LoVo (cell line): ENCODE measurements around the gene GTF3C2.

Experiments
- DNase-seq: peaks from one replicate; pipeline ENCODE4 v3.0.0-alpha.2; 2016; ENCODE audit warnings: low spot score

Gene GTF3C2

DNA sequence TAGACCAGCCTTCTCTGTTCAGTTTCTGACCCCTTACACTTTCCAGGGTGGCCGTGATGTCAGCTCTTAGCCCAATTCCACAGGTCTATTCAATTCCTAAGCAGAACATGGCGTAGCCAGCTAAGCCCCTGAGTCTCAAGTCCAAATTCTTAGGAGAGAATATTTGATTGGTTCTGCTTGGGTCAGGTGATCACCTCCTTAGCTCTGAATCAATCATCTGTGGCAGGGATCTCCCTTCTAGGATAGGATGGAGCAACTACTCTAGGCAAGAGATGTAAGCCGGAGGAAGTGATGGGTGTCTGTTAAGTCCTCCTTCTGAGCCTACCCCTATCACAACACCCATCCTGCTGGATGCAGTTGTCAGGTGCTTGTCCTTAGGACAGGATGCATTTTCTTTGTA is 59.4 kb downstream of the GTF3C2 start:
- no peak for DNase-seq

DNA sequence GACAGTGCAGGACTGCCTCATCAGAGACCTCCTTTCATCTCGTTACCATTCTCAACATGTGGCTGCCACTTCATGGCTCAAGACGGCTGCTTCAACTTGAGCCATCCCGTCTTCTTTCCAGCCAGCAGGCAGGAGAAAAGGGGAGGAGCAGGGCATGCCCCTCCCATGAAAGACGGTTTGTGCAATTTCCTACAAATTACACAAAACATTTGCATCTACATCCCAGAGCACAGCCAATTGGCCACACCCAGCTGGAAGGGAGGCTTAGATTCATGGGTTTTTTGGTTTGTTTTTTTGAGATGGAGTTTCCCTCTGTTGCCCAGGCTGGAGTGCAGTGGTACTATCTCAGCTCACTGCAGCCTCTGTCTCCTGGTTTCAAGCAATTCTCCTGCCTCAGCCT is 60.1 kb downstream of the GTF3C2 start:
- no peak for DNase-seq

DNA sequence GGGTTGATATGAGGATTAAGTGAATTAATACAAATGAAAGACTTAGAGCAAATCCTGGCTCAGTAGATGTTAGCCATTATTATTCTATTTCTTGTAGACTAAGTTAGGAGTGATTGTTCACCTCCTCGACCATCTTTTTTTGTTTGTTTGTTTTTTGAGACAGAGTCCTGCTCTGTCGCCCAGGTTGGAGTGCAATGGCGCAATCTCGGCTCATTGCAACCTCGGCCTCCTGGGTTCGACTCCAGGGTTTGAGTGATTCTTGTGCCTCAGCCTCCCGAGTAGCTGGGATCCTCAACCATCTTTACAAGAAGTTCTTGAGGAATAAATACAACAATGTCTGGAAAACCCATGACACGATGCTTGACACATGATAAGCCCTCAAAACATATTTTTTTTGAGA is 61.6 kb downstream of the GTF3C2 start:
- DNase-seq = no peak

DNA sequence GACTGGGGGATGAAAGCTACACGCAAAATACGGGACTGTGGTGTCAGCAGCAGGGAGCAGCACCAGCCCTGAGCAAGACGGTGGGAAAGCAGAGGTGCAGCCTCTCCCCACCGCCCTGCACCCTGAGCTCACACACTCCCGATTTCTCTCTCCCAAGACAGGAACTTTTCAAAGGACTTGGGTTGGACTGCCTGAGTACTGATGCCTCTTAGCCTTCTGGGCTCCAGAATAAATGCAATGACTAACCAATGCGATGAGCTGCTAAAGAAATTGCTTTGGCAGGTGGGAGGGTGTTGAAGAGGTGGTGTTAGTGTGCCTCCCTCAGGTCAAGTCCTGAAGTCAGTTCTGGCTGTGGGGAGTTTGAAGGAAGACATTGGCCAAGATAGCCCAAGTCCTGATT is 64.7 kb downstream of the GTF3C2 start:
- no peak for DNase-seq

DNA sequence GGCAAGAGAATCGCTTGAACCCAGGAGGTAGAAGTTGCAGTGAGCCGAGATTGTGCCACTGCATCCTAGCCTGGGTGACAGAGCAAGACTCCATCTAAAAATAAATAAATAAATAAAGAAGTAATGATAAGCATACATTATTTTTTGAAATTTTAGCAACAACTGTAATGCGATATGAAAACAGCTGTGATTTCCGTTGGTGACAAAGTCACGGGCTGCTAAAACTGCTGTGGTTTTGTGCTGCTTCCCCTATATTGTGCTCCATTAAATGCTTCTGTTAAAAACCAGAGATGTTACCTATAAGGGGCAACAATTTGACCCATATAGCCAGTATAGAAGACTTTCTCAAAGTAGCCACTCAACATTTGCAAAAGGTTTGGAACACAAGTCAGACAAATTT is 66.0 kb downstream of the GTF3C2 start:
- no peak for DNase-seq

DNA sequence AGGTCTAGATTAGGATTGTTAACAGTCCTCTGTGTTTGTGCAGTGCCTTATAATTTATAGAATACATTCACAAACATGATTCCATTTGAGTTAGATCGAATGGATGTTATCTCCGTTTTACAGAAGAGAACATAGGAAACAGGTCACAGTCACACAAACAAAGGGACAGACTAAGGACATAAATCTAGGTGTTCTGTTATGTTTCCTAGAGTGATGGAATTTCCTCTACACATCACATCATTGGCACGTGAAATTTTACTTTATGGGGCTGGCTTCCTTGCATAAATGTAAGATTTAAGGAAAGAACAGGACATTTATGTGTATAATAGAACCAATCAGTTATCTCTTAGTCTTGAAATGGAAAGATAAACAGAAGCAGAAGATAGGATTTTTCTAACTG is 68.0 kb downstream of the GTF3C2 start:
- DNase-seq = no peak

DNA sequence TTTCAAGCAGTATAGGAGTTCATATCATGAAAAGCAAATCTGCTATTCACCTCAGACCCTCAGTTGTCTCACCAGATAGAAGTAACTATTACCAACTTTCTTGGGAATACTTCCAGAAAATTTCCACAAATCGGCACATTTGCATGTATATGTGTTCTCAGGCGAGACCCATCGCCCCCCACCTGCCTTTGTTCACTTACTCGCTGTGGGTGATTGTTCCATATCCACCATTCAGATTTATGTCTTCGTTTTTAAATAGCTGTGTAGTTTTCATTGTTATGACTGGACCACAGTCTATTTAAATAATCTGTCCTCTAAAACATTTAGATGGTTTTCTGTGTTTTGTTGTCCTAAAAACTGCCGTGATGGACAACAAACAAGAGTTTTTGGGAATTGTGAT is 71.1 kb downstream of the GTF3C2 start:
- DNase-seq = no peak

DNA sequence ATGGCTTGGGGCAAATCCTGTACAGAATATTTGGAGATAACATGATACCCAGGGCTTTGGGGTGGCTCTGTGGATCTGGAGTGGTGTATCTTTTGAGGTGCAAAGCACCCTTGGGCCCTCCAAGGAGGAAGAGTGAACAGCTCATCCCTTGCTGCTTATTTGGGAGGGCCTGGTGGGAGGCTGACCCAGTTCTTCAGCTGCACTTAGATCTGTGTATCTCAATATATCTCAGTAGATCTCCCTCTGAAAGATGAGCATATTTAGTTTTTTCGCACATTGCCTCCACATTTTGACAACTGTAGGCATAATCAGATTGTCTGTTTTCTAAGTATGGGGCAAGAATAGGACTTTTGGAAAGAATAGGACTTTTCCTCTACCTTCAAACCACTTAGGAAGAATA is 71.6 kb downstream of the GTF3C2 start:
- DNase-seq = no peak

DNA sequence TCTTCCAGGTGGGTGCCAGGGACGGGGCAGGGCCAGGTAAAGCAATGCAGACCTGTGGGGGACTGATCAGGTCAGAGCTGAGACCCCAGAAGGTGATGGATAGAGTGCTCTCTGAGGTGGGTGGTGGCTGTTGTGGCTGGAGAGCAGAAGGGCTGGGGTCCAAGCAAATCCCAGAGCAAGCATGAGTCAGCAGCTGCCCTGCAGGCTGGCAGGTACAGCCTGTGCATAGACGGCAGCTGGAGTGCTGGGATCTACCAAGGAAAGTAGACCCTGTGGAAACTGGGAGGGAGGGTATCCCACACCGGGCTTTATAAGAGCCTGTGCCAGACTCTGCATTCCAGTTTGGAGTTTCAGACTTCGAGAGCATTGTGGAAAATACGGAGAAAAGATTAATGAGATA is 73.7 kb downstream of the GTF3C2 start:
- DNase-seq = no peak

DNA sequence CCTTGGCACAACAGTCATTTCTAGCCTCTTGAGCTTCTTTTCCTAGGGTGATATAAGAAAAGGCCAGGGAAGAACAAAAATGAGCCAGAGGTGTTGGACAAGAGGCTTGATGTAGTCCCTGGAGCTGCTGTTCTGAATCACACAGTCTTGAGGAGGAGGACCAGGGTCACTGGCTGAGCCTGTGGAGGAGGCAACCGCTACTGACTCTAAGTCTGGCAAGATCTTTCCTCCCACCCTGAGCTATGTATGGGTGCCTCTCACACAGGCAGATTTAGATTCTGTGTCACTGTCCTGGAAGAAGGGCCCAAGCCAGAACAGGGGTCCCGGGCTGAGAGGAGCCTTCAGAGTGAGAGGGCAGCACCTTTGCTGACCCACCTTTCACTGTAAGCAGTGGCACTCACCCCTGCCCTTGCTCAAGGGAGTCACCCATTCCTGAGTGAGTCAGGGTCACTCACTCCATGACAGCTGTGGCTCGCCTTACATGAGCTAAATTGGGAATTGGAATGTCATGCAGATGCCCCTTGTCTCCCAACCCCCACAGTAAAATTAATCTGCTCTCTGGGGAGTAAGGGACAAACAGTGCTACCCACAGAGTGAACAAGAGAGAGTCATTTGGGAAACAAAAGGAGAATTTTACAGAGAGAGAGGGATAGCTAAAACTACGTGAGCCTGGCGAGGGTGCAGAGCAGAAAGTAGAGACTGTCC is 74.6 kb downstream of the GTF3C2 start, which contains the start of gene TRIM54:
Gene TRIM54, plus strand, starts transcription at position 575 of the 705 bp plus-strand sequence. CDS start 303 bp downstream, outside the sequence.
- no peak for DNase-seq

DNA sequence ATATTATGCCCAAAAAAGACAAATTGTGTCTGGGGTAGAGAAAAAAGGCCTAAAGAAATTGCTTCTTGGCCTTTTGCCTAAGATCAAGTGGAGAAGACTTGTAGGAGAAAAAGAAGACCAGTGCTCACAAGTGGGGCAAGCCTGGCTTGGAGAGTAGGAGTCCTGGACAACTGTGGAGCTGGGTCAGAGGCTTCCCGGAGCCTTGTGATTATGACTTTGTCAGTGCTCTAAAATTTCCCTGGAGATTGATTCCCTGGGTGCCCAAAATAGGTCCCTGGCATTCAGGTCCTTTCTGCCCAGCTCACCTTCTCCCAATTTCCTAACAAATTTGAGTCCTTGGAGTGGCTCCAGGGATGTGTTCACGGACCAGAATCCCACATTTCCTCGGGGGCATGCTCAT is 75.1 kb downstream of the GTF3C2 start:
- DNase-seq = no peak

DNA sequence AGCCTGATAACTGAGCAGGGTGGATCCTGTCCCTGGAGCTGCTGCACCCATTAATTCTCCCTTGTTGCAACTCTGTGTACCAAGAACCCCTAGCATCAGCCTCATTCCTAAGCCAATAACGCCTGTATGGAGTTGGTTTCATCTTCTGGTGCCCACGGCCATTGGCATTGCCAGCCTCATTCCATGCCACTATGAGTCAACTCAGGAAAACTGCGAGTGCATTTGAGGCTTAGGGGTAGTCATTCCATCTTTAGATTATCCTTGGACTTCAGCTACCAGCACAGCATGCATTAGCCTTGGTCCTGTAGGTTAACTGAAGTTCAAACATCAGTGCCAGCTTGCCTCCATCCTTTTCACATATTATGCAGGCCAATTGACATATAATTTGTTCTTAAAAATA is 75.7 kb downstream of the GTF3C2 start:
- no peak for DNase-seq

DNA sequence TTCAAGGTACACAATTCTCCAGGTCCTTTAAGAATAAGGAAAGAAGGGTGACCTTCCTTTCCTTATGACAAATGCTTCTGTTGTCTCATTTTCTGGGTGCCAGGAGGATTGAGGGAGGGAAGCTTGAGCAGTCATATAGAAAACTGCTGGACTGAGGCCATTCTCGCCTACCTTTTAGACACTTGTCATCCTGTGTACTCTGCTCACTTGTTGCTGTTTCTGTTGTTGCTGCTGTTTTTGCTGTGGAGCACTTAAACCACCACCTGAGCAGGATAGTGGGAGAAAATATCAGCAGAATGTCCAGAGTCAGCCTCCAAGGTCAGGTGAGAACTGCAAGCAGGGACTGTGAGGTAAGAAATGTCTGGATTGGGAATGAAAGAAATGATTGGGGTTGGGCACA is 78.6 kb downstream of the GTF3C2 start:
- no peak for DNase-seq
